NCI-H2196 treated with DMSO at 0.1 percent for 48 hours (cell line): Measurements from ENCODE around the gene ILDR2.

ENCODE experiments used
- DNase-seq: peaks from one replicate; lab custom pipeline; 2025; ENCODE audit not compliant: unreplicated experiment; lab: John Stamatoyannopoulos, UW

Gene ILDR2

DNA sequence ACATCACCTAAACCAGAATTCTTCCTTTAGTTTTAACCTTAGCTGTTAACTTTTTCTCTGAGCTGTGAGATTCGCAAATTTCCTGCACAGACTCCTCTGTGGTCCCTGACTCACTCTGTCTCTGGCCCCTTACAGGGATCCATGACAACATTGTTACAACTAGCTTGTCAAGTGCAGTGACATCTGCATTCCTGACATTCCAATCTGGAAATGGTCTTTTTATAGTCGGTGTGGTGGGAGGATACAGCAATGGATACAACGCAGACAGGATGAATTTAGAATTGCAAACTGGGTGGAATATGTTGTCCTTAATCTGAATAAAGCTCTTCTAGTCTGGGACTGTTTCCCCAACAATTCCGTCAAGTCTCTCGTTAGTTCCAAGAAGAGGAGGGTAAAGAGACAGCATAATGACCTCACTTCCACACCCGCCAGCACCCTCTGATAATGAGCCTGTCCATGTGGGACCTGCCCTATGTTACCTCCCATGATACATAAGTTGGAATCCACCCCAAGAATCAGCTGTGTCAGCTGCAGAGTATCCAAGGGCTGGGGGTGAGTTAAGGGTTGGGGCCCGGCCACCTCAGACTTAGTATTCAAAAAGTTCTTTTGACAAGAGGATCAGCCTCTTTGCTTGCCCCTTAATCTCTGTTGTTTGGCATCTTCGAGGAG, 49.4 kb downstream of the ILDR2 start:
- DNase-seq: no peak

DNA sequence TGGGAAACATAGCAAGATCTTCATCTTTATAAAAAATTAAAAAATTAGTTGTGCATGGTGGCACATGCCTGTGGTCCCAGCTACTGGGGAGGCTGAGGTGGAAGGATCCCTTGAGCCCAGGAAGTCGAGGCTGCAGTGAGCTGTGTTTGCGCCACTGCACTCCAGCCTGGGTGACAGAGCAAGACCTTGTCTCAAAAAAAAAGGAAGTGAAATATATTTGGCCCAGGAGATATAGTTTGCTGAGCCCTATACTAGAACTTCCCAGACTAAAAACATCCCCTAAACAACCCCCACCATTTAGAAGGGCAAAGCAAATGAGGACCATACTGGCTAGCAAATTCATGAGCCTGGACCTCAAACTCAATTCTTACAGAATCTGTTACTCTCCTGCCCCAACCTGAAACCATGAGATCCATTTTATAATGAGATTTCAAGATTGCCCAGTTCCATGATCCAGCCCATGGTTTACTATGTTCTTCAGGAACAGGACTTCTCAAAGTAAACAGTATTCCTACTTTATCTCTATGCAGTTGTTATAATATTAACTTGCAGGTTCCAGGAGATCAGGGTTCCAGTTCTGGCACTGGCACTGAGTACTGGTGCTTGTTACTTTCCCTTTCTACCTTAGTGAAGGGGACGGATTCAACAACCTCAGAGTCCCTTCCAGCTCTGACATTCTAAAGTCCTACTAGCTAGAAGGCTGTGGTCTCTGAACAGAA, 50.4 kb downstream of the ILDR2 start:
- DNase-seq: no peak

GRCh38 chr1:166920561-166921475, 54.5 kb downstream of the ILDR2 start:
- no peak for DNase-seq

DNA sequence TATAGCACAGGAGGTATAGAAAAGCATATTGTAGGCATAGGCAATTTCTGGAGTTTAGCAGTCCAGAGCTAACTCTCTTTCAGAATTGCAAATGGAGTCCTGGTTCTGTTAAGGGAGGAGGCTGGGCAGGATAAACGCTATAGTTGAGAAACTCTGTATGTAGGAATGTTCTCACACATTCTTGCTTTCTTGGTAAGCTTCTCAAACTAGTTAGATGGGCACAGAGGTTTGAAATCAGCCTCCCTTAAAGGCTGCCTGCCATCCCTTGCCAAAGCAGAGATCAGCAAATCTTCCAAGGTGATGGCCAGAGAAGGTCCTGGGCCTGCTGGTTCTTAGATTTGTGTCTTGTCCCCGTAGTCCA, 56.4 kb downstream of the ILDR2 start:
- no peak for DNase-seq

DNA sequence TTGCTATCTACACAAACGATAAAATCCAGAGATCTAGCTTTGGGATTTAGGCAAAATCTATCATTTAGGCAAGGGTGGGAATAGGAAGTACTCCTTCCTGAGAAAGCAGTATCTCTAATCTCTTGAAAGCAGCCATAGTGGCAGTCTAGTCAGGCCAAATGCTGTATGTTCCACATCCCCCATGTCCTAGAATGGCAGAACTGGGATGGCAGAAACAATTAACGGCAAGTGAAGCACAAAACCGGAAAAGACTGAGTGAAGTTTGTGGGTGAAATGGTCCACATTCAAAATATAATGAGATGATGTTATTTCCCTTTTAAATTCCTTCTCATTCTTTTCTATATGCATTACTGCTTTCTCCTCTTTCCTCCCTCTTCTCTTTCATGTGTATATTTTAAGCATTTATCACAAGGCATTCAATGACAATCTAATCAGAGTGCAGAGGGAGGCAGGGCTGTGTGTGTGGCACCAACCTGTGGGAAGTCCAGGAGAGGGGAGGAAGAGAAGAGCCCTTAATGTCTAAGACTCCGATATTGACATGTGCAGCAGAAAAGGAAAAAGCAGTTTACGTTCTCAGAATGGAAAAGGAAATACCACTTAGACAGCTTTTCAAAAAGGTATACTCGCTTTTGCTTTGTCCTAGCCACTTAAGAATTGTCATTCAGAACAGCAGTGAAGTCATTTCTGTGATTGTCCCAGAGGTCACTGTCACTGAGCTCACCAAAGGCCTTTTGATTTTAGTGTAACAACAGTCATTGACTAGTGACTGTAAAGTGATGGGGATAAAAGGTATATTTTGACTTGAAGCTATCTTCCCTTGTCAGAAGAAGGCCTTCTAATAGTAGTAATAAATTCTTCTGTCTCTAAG, 57.0 kb downstream of the ILDR2 start:
- no peak for DNase-seq

DNA sequence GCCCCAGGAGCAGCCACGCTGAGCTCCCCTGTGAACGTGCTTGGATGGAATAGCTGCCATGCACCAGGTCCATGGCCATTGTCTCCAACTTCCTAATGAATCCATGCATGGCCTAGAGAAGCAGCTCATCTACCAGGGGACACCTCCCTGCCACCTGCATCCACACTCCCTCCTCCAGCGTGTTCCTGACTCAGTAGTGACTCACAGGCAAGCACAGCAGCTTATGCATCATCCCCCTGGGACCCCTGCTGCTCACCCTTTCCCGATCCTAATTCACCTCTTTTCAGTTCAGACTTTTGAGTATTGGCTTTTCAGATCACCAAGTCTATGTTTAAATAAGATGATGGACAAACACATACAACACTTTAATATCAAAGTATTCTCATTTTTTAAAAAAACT, 59.4 kb downstream of the ILDR2 start:
- DNase-seq: no peak

GRCh38 chr1:166915042-166915441, 60.3 kb downstream of the ILDR2 start:
- DNase-seq: no peak

- DNase-seq: no peak
These were observed 61.2 kb downstream of the ILDR2 start for GRCh38 chr1:166914111-166914510.

GRCh38 chr1:166911624-166912023, 63.7 kb downstream of the ILDR2 start:
- no peak for DNase-seq

GRCh38 chr1:166910396-166910994, 64.8 kb downstream of the ILDR2 start:
- DNase-seq: peak; percentile 83

DNA sequence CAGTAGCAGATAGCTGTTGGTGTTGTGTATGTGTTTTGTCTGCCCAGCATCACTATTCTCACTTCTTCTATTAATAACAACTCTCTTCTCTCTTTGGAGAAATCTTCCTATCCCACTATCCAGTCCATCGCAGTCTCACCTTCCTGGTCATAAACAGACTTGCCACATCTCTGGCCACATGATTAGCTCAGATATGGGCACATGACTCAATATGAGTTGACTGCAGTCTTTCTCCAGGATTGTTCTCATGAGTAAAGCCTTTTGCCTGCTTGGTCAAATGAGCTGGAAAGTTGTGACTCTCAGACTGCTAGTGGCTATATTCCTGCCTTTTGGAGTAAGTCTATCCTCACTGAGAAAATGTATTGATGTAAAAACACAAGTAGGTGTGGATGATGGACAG, 66.4 kb downstream of the ILDR2 start:
- no peak for DNase-seq

GRCh38 chr1:166907763-166908162, 67.6 kb downstream of the ILDR2 start:
- no peak for DNase-seq

DNA sequence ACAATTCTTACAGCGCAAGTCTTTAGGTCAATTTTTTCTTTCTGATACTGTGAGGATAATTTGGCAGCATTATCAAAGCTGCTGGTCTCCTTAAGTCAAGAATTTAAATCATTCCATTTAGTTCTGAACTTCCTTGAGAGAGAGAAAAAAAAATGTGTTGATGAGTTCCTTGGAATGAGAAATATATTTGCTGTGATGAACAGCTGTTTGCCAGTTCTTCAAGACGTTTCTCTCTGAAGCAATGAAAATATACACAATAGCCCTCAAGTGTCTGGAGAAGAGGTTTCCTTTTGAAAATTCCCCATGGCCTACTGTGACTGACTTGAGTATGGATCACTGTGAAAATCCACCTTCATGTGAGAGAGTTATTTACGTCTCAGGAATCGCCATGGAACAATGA, 68.3 kb downstream of the ILDR2 start:
- DNase-seq: no peak

GRCh38 chr1:166906647-166907046, 68.7 kb downstream of the ILDR2 start:
- DNase-seq: no peak

DNA sequence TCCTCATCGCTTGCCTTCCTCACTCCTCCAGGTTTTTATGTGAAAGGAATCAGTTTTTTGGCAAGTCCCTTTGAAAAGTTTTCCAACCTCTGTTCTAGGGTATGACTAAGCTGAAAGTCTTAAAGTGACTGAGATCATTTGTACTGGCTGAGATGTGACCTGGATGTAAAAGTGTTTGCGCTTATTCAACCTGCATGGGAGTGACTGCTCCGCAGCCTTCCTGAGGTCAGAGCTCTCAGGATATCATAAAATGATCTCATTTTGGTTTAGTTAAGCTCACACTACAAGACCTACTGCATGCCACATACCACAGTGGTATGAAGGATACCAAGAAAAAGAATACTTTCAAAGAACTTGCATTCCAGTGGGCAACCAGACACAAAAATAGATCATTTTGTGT, 69.4 kb downstream of the ILDR2 start:
- no peak for DNase-seq

DNA sequence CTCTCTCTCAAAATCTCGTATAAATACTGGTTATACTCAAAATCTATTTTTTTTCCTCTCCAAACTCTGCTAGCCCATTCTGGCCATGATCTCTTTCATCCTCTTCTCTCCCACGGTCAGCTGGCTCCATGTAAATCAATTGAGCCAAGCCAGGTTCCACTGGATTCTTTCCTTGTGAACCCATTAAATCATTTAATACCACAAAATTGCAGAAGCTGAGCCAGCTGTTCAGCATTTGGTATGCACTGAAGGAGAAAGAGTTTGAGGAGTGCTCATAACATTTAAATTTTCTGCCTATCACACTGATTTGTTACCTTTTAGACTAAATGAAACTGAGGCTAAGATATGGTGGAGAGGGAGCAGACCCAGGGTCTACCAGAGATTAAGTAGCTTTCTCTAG, 70.2 kb downstream of the ILDR2 start:
- DNase-seq: no peak

GRCh38 chr1:166903232-166903631, 72.1 kb downstream of the ILDR2 start:
- DNase-seq: no peak

DNA sequence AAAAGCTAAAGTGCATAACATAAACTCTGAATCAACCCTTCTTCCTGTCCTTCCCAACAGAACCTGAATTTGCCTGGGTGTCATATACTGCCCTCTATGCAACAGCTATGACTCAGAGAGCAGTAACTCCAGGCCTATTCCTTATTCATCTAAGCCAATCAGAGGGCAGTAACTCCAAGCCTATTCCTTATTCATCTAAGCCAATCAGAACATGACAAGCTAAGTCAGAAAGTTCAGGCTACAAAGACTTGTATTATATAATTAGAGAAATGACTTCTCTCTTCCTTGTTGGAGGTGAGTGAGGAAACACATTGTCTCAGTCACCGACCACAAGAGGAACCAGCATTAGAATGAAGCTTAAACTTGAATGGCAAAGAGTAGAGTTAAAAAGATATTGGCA, 73.1 kb downstream of the ILDR2 start:
- DNase-seq: no peak

DNA sequence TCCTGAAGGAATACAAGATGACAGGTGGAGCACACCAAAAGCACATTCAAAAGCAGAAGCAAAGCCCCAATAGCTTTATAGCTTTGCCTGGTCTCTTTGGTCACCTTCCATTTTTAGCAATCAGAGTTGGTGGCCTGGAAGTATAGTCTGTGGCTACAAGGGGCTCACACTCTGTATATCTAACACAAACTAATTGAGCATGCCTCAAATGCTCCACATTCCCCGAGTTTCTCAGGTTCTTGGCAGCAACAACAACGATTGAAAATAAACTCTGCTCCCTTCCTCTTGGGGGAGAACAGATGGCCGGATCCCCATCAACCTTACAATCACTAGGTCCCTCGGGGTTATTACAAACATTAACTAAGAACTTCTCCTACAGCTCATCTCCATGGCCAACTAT, 74.4 kb downstream of the ILDR2 start:
- no peak for DNase-seq

GRCh38 chr1:166899769-166900168, 75.6 kb downstream of the ILDR2 start:
- DNase-seq: no peak

GRCh38 chr1:166895766-166896165, 79.6 kb downstream of the ILDR2 start:
- DNase-seq: no peak
